PC-3 (cell line): ENCODE measurements around the gene NOP10.

Experiments used
- CTCF ChIP-seq: fragments of 300-600 bp; sonication (generic); conservative IDR thresholded peaks from 2 replicates; pipeline ENCODE4 v1.5.1; 2017; ENCODE audit warnings: antibody characterized with exemption, low read depth, mild to moderate bottlenecking, low read length
- EZH2phosphoT487 ChIP-seq: fragments of 300-600 bp; sonication (generic); IDR thresholded peaks from 2 replicates; pipeline ENCODE4 v1.6.1; 2018; ENCODE audit warnings: mild to moderate bottlenecking, antibody characterized with exemption, low read length, borderline replicate concordance

- TF ChIP-seq EZH2phosphoT487, result no peak
- TF ChIP-seq CTCF, result no peak
Measured at GRCh38 chr15:34297059-34297458, 45.9 kb downstream of the NOP10 start.
